Upper lobe of left lung (tissue), 6 donors: ENCODE results near the gene STAT4. TPM values are rescaled to one million over a fixed set of nuclear protein-coding genes. Genes with fewer than 3 reads are reported as not detected.

Source experiments
- ATAC-seq, 2 donors: fragments of 200-7000 bp; cut with Tn5 transposase; one replicate each; pipeline ENCODE4 v1.9.1; 2022; ENCODE audit warnings: mild to moderate bottlenecking in 2 of 2, moderate library complexity in 2 of 2; ENCODE audit not compliant: low FRiP score in 2 of 2
- DNase-seq, 2 donors: peaks; one replicate each; pipeline ENCODE4 v3.0.0-alpha.2; 2019 to 2020
- H3K27ac ChIP-seq, 4 donors: fragments of 200-600 bp; sonication (generic); one replicate each; pipeline ENCODE4 v1.5.1; 2016 to 2019
- H3K27me3 ChIP-seq, 4 donors: fragments of 200-600 bp; sonication (generic); one replicate each; pipeline ENCODE4 v1.5.1; 2017 to 2019
- H3K36me3 ChIP-seq, 4 donors: fragments of 200-600 bp; sonication (generic); one replicate each; pipeline ENCODE4 v1.5.1; 2016 to 2019
- H3K4me1 ChIP-seq, 4 donors: fragments of 200-600 bp; sonication (generic); one replicate each; pipeline ENCODE4 v1.5.1; 2018 to 2019
- H3K4me3 ChIP-seq, 4 donors: fragments of 200-600 bp; sonication (generic); one replicate each; pipeline ENCODE4 v1.5.1; 2017 to 2019; ENCODE audit warnings: mild to moderate bottlenecking in 2 of 4, moderate library complexity in 1 of 4
- H3K9me3 ChIP-seq, 4 donors: fragments of 200-600 bp; sonication (generic); one replicate each; pipeline ENCODE4 v1.5.1; 2018 to 2019
- CTCF ChIP-seq, 6 experiments: fragments of 450-650 bp in 4 of 6; fragments of 200-600 bp in 2 of 6; sonication (generic) in 2 of 6; IDR thresholded peaks; one replicate each; pipeline ENCODE4 v1.5.1; 2016 to 2019; ENCODE audit warnings: antibody characterized with exemption in 6 of 6
- EP300 ChIP-seq, 4 donors: sonication (generic); formaldehyde crosslinking; IDR thresholded peaks; one replicate each; pipeline ENCODE4 v1.5.1; 2017; ENCODE audit warnings: antibody characterized with exemption in 4 of 4, control low read depth in 2 of 4
- POLR2A ChIP-seq, 4 donors: fragments of 450-650 bp; IDR thresholded peaks; one replicate each; pipeline ENCODE4 v1.5.1; 2016 to 2017; ENCODE audit warnings: antibody characterized with exemption in 4 of 4, mild to moderate bottlenecking in 2 of 4
- POLR2AphosphoS5 ChIP-seq, 2 donors: sonication (generic); formaldehyde crosslinking; IDR thresholded peaks; one replicate each; pipeline ENCODE4 v1.5.1; 2017; ENCODE audit warnings: antibody characterized with exemption in 2 of 2
- WGBS, 2 donors: methylation state at CpG; one replicate each; pipeline ENCODE4 v1.1.5; 2017 to 2018; 5-methylcytosine and 5-hydroxymethylcytosine counted together
- total RNA-seq, 6 donors: library from RNA; depleted of rRNA in 4 of 6; stranded (reverse); fragments of >200 nt in 4 of 6; gene quantifications; one replicate each; pipeline versions ENCODE4 v1.1.0 to v1.2.1, GENCODE V29; 2016 to 2021
- donor health status: DM: no; HTN: no; CAD: no; lungs with moderate emphysema.
- donor health status: DM: no; HTN: yes; CAD: no; lungs with severe emphysema.

STAT4 gene
- total RNA-seq, 6 donors from 2014 or later: 3.6 to 11.9 (median 6.0) TPM

GRCh38 chr2:191195021-191195420 lies 44.2 kb upstream of the STAT4 start:
- no peak for TF ChIP-seq CTCF (IDR thresholded peaks at IDR 0.05)
- Histone ChIP-seq H3K9me3 (no peaks in the 10 kb centered on the region), H3K36me3 (no peaks in the 10 kb centered on the region), H3K4me1 (peaks cover 0 to 12% (median 3%) of the 10 kb centered on the region in 4 donors), H3K27me3 (no peaks in the 10 kb centered on the region), H3K4me3 (no peak overlapping the region), H3K27ac (peak overlapping the region in 2 of 4 donors; percentile 8 to 66)
- 68% methylated on average over 1 of the region's 1 CpG for WGBS, 2 donors
- ATAC-seq: no peak
- no peak for DNase-seq

- no peak for ATAC-seq
- DNase-seq: no peak
- H3K36me3 ChIP-seq: no peaks in the 10 kb centered on the region
- no peaks in the 10 kb centered on the region for H3K27me3 ChIP-seq
- H3K9me3 ChIP-seq: no peaks in the 10 kb centered on the region
- H3K27ac ChIP-seq: peak overlapping the region in 1 of 4 donors; percentile 40
- H3K4me3 ChIP-seq: no peak overlapping the region
- TF ChIP-seq CTCF (IDR thresholded peaks at IDR 0.05): no peak
- no peak for TF ChIP-seq POLR2AphosphoS5 (IDR thresholded peaks at IDR 0.05)
- TF ChIP-seq POLR2A (IDR thresholded peaks at IDR 0.05): no peak
- TF ChIP-seq EP300 (IDR thresholded peaks at IDR 0.05): no peak
- 89 to 93% methylated on average over 5 of the region's 5 CpGs for WGBS, 2 donors
- H3K4me1 ChIP-seq: peaks cover 0 to 15% (median 5%) of the 10 kb centered on the region in 4 donors
Measured at GRCh38 chr2:191190861-191191552, 40.2 kb upstream of the STAT4 start.

GRCh38 chr2:191190435-191190834 lies 39.6 kb upstream of the STAT4 start:
- ATAC-seq: peak; percentile 39 to 87
- Histone ChIP-seq H3K27ac (no peak overlapping the region), H3K4me3 (no peak overlapping the region), H3K36me3 (no peaks in the 10 kb centered on the region), H3K27me3 (no peaks in the 10 kb centered on the region), H3K4me1 (peaks cover 0 to 15% (median 5%) of the 10 kb centered on the region in 4 donors), H3K9me3 (no peaks in the 10 kb centered on the region)
- peak in 1 of 2 donors; percentile 23 for TF ChIP-seq POLR2AphosphoS5 (IDR thresholded peaks at IDR 0.05)
- TF ChIP-seq EP300 (IDR thresholded peaks at IDR 0.05): no peak
- TF ChIP-seq POLR2A (IDR thresholded peaks at IDR 0.05): no peak
- peak in 1 of 2 donors; percentile 79 for DNase-seq
- WGBS, 2 donors: 76 to 84% methylated on average over 2 of the region's 2 CpGs

- H3K4me1 ChIP-seq: peaks cover 0 to 15% (median 5%) of the 10 kb centered on the region in 4 donors
- H3K36me3 ChIP-seq: no peaks in the 10 kb centered on the region
- H3K9me3 ChIP-seq: no peaks in the 10 kb centered on the region
- no peak for ATAC-seq
- H3K4me3 ChIP-seq: no peak overlapping the region
- H3K27me3 ChIP-seq: no peaks in the 10 kb centered on the region
- no peak for DNase-seq
- H3K27ac ChIP-seq: no peak overlapping the region
- 84 to 89% methylated on average over 8 of the region's 8 CpGs for WGBS, 2 donors
- no peak for TF ChIP-seq POLR2AphosphoS5 (IDR thresholded peaks at IDR 0.05)
- TF ChIP-seq POLR2A (IDR thresholded peaks at IDR 0.05): no peak
- TF ChIP-seq CTCF (IDR thresholded peaks at IDR 0.05): no peak
- TF ChIP-seq EP300 (IDR thresholded peaks at IDR 0.05): no peak
Measured at GRCh38 chr2:191189112-191189635, 38.4 kb upstream of the STAT4 start.

GRCh38 chr2:191188550-191189093 lies 37.8 kb upstream of the STAT4 start:
- DNase-seq (no peak), ATAC-seq (no peak)
- TF ChIP-seq CTCF (IDR thresholded peaks at IDR 0.05) (no peak), EP300 (IDR thresholded peaks at IDR 0.05) (no peak), POLR2A (IDR thresholded peaks at IDR 0.05) (no peak), POLR2AphosphoS5 (IDR thresholded peaks at IDR 0.05) (no peak)
- H3K4me3 ChIP-seq: no peak overlapping the region
- H3K9me3 ChIP-seq: no peaks in the 10 kb centered on the region
- peaks cover 0 to 15% (median 5%) of the 10 kb centered on the region in 4 donors for H3K4me1 ChIP-seq
- 71 to 78% methylated on average over 3 of the region's 3 CpGs for WGBS, 2 donors
- H3K27me3 ChIP-seq: no peaks in the 10 kb centered on the region
- no peak overlapping the region for H3K27ac ChIP-seq
- no peaks in the 10 kb centered on the region for H3K36me3 ChIP-seq
